Testis (tissue), 3 donors: ENCODE data around the gene GRID1. TPM values are rescaled to one million over a fixed set of nuclear protein-coding genes. Genes with fewer than 3 reads are reported as not detected.

Experiments used
- DNase-seq: peaks from one replicate; pipeline ENCODE4 v3.0.0-alpha.2; 2019
- H3K27ac ChIP-seq, 2 donors: fragments of 200-600 bp; sonication (generic); one replicate each; pipeline ENCODE4 v1.5.1; 2019
- H3K27me3 ChIP-seq: fragments of 200-600 bp; sonication (generic); one replicate; pipeline ENCODE4 v1.5.1; 2019
- H3K36me3 ChIP-seq: fragments of 200-600 bp; sonication (generic); one replicate; pipeline ENCODE4 v1.5.1; 2017; ENCODE audit warnings: low read depth; ENCODE audit errors: missing control alignments
- H3K4me1 ChIP-seq: fragments of 200-600 bp; sonication (generic); one replicate; pipeline ENCODE4 v1.5.1; 2019
- H3K4me3 ChIP-seq, 2 donors: fragments of 200-600 bp; sonication (generic); one replicate each; pipeline ENCODE4 v1.5.1; 2017 to 2019
- H3K9me3 ChIP-seq: fragments of 200-600 bp; sonication (generic); one replicate; pipeline ENCODE4 v1.5.1; 2017
- POLR2A ChIP-seq: fragments of 450-650 bp; IDR thresholded peaks from one replicate; pipeline ENCODE4 v1.6.1; 2017; ENCODE audit warnings: antibody characterized with exemption, mild to moderate bottlenecking, moderate library complexity
- WGBS, 2 donors: methylation state at CpG; one replicate each; pipeline ENCODE4 v1.1.5; 2018; 5-methylcytosine and 5-hydroxymethylcytosine counted together
- intact Hi-C: fragments of 100-400 bp; cut with DNase I; formaldehyde crosslinking; loops from one replicate; pipeline ENCODE4 v1.15.1; 2023; ENCODE audit warnings: low total_unique reads
- polyA plus RNA-seq: library from polyadenylated mRNA; stranded (reverse); fragments of 350-450 nt; fragmentation: Illumina TruSeq; extraction: RNeasy Lipid Tissue Mini Kit (QIAGEN cat#74804); gene quantifications from one replicate; pipeline ENCODE4 v1.2.3, GENCODE V29; 2014; ENCODE audit warnings: low read depth, low replicate concordance; ENCODE audit not compliant: insufficient read depth
- total RNA-seq, 2 donors: library from RNA; depleted of rRNA; stranded (reverse); fragments of >200 nt; gene quantifications; one replicate each; pipeline ENCODE4 v1.2.3, GENCODE V29; 2016
- TF ChIP-seq, protein P1 (sequence below), 3 experiments: fragments of 450-650 bp in 2 of 3; fragments of 200-600 bp in 1 of 3; sonication (generic) in 1 of 3; IDR thresholded peaks; one replicate each; pipeline ENCODE4 v1.5.1; 2016 to 2019; ENCODE audit warnings: antibody characterized with exemption in 3 of 3, mild to moderate bottlenecking in 2 of 3, moderate library complexity in 1 of 3

The GRID1 gene
- total and polyA plus RNA-seq, 3 donors from 2014 or later = 7.4 to 16.7 (median 8.1) TPM

DNA sequence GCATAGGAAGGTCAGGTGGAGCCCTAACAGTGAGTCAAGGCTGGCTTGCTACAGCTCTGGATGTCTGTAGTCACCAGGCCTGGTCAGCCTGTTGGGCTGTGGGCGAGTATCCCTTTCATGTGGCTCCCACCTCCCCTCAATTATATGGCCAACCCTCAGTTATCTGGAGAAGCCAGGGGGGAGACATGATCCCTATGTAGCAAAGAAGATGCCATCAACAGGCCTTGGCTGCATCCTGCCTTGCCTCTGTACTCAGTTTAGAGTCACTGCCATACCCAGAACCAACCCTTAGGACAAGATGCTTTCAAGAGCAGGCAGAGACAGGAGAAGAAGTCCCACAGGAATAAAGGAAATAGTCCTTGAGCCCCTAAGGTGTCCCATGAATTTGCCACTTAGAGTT, 763.9 kb downstream of the GRID1 start:
- DNase-seq = no peak
- Histone ChIP-seq H3K27me3 (no peaks in the 10 kb centered on the region), H3K4me3 (no peak overlapping the region), H3K4me1 (no peaks in the 10 kb centered on the region), H3K9me3 (no peaks in the 10 kb centered on the region), H3K36me3 (no peaks in the 10 kb centered on the region), H3K27ac (no peak overlapping the region)
- intact Hi-C loops = no loop called here
- WGBS, 2 donors = 86 to 100% methylated on average over 1 of the region's 1 CpG
- TF ChIP-seq POLR2A = no peak

DNA sequence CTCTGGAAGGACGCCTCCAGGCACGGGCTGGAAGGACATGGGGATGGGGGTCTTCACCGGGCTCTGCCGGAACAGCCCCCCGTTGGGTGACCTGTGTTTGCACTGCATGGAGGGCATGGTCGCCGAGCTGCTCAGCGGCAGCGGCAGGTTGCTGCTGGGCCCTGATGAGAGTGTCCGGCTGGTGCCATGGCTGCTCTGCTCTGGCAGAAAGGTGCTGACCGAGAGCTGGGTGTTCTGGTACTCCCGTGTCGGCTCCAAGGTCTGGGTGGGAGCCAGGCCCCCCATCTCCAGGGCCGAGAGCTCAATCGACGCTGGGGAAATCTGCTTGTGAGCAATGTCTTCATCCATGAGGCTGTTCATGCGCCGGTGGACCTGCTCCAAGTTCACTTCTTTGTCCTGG, 764.3 kb downstream of the GRID1 start:
- H3K27ac ChIP-seq = no peak overlapping the region
- WGBS, 2 donors = 89 to 94% methylated on average over 6 to 18 of the region's 18 CpGs
- no peaks in the 10 kb centered on the region for H3K4me1 ChIP-seq
- H3K36me3 ChIP-seq = no peaks in the 10 kb centered on the region
- no peak for TF ChIP-seq POLR2A
- no peaks in the 10 kb centered on the region for H3K27me3 ChIP-seq
- H3K9me3 ChIP-seq = no peaks in the 10 kb centered on the region
- no peak for DNase-seq
- H3K4me3 ChIP-seq = no peak overlapping the region
- intact Hi-C loops = no loop called here

DNA sequence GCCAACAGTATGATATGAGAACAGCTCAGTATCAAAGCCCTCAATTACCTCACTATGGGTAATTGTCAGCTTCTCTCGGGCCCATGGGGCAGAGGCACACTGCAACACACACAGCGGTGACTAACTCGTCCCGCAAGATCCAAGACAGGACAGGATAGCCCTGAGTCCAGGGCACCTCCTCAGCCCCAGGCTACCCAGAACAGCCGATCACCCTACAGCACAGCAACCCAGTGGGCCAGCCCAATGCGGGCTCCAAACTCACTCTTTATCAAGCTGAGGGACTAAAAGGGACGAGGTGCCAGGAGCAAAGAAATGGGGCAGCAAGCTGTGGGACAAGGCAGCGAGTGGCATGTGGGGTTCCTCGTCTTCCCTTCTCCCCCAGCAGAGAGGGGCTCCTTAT, 765.1 kb downstream of the GRID1 start:
- Histone ChIP-seq H3K27me3 (no peaks in the 10 kb centered on the region), H3K9me3 (no peaks in the 10 kb centered on the region), H3K4me1 (no peaks in the 10 kb centered on the region), H3K27ac (no peak overlapping the region), H3K36me3 (no peaks in the 10 kb centered on the region), H3K4me3 (no peak overlapping the region)
- intact Hi-C loops = no loop called here
- no peak for TF ChIP-seq POLR2A
- TF ChIP-seq, protein P1, sequence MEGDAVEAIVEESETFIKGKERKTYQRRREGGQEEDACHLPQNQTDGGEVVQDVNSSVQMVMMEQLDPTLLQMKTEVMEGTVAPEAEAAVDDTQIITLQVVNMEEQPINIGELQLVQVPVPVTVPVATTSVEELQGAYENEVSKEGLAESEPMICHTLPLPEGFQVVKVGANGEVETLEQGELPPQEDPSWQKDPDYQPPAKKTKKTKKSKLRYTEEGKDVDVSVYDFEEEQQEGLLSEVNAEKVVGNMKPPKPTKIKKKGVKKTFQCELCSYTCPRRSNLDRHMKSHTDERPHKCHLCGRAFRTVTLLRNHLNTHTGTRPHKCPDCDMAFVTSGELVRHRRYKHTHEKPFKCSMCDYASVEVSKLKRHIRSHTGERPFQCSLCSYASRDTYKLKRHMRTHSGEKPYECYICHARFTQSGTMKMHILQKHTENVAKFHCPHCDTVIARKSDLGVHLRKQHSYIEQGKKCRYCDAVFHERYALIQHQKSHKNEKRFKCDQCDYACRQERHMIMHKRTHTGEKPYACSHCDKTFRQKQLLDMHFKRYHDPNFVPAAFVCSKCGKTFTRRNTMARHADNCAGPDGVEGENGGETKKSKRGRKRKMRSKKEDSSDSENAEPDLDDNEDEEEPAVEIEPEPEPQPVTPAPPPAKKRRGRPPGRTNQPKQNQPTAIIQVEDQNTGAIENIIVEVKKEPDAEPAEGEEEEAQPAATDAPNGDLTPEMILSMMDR (IDR thresholded peaks at IDR 0.05) = no peak
- DNase-seq = no peak
- WGBS, 2 donors = 94 to 95% methylated on average over 9 of the region's 9 CpGs

DNA sequence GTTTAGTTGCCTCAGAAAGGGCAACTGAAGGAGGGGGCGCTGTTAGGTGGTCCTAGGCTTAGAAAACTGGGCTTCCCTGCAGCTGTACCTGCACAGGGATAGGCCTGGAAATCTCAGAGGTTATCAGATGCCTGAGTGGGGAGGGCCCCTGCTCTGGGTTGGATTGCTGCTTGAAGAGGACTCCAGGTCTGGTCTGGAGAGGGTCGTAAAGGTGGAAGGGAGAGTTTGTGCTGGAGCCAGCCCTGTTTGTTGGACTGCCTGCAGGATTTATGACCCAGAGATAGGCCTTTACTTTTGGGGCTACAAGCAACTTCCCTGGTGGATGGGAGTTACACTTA, 765.9 kb downstream of the GRID1 start:
- no peak for DNase-seq
- no peak for TF ChIP-seq POLR2A
- TF ChIP-seq, protein P1 (IDR thresholded peaks at IDR 0.05) = no peak
- intact Hi-C loops = no loop called here
- H3K4me1 ChIP-seq = no peaks in the 10 kb centered on the region
- 82 to 95% methylated on average over 2 of the region's 2 CpGs for WGBS, 2 donors
- H3K36me3 ChIP-seq = no peaks in the 10 kb centered on the region
- no peak overlapping the region for H3K27ac ChIP-seq
- H3K4me3 ChIP-seq = no peak overlapping the region
- no peaks in the 10 kb centered on the region for H3K27me3 ChIP-seq
- H3K9me3 ChIP-seq = no peaks in the 10 kb centered on the region

DNA sequence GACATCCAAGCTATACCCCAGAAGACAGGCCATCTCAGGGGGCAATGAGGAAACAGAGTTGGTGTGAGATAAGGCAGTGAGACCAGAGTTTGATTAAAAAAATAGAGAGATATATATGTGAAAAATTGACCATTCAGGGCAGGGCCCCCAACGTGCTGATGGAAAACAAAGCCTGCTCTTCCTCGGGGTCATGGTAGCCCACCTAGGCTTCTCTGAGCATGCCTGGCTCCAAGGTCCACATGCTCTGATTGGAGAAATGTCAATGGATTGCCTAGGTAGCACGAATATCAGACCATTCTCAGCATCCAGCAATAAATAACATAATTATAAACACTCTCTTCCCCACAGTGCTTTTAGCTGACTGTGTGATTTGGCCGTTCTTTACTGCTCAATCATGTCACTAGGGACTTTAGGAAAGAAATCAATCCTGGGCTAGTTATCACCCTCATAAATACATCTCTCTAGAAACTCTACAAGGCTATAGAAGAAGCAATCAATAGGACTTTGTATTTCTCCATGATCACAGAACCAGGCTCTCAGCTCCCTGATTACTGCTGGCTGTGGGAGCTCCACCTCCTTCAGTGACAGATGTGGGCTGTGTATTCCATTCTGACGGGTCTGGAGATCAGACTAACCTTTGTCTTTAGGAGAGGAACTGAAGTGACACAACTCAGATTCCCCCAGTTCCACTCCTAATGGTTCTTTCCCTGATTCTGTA, 766.4 kb downstream of the GRID1 start:
- Histone ChIP-seq H3K27ac (no peak overlapping the region), H3K9me3 (no peaks in the 10 kb centered on the region), H3K4me3 (no peak overlapping the region), H3K4me1 (no peaks in the 10 kb centered on the region), H3K27me3 (no peaks in the 10 kb centered on the region), H3K36me3 (no peaks in the 10 kb centered on the region)
- intact Hi-C loops = no loop called here
- DNase-seq = no peak
- 73 to 80% methylated on average over 5 of the region's 5 CpGs for WGBS, 2 donors
- TF ChIP-seq, protein P1 (IDR thresholded peaks at IDR 0.05) = no peak
- no peak for TF ChIP-seq POLR2A

DNA sequence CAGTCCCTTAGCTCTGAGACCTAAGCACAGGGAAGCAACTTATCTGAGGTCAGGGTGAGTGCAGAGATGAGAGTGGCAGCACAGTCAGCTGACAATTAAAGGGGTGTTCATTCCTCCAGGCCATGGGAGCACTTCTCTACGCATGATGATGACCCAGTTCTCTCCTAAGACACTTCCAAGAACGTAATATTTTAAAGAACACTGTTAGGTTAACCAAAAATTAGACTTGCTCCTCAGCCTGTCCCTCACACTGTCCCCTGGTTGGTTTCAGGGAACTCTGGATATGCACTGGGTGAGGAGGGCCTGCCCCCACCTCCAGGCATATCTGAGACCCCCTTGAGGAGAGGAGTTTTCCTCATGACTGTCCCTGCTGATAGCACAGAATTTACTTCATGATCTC, 767.5 kb downstream of the GRID1 start:
- intact Hi-C loops = no loop called here
- H3K4me3 ChIP-seq = no peak overlapping the region
- DNase-seq = no peak
- no peaks in the 10 kb centered on the region for H3K36me3 ChIP-seq
- 46 to 85% methylated on average over 2 of the region's 2 CpGs for WGBS, 2 donors
- no peak for TF ChIP-seq POLR2A
- TF ChIP-seq, protein P1 (IDR thresholded peaks at IDR 0.05) = no peak
- H3K9me3 ChIP-seq = no peaks in the 10 kb centered on the region
- no peak overlapping the region for H3K27ac ChIP-seq
- H3K27me3 ChIP-seq = no peaks in the 10 kb centered on the region
- no peaks in the 10 kb centered on the region for H3K4me1 ChIP-seq
